ENCODE data around the gene BDP1.
"Not testable (repeated sequence)": the region's sequence is repeated elsewhere in the genome, so short reads cannot be mapped to it uniquely, and the experiment has no call there.

BDP1 gene

DNA sequence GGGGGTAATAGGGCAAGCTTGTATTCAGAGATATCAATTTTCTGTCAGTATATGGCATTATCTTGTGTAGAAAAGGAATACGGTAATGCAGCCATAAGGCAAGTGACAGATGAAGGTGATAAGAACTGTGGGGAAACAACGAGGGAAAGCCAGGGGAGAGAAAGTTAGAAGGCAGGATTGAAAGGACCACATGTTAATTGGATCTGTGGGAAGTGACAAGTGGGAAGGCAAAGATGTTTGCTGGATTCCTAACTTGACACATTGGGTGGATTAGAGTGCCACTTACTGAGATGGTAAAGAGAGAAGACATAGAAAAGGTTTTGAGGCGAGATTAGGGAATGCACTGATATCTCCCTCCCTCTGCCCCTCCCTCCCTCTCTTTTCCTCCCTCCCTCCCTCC lies 20.6 kb upstream of the BDP1 start:
- not testable (repeated sequence) for H2AFZ ChIP-seq (ENCODE audit: insufficient read depth, low read length, poor library complexity); H3K27ac ChIP-seq (ENCODE audit: low read depth, low read length); H3K23ac ChIP-seq (ENCODE audit: low read length); H3K36me3 ChIP-seq (ENCODE audit: control insufficient read depth in 1 of 2, insufficient read depth in 2 of 2, low read length in 2 of 2); H4K12ac ChIP-seq (ENCODE audit: low read depth, low read length); H2BK12ac ChIP-seq (ENCODE audit: low read length); H2BK5ac ChIP-seq (ENCODE audit: low read depth, low read length, poor library complexity); DNase-seq; H3K4ac ChIP-seq (ENCODE audit: low read depth, low read length); H2BK120ac ChIP-seq (ENCODE audit: insufficient read depth, low read length, poor library complexity); H4K8ac ChIP-seq (ENCODE audit: low read depth, low read length); H3K9ac ChIP-seq (ENCODE audit: low read length); H2AK5ac ChIP-seq (ENCODE audit: low read length); H3K27me3 ChIP-seq (ENCODE audit: insufficient read depth, low read length); H3K18ac ChIP-seq (ENCODE audit: low read length); H3K79me1 ChIP-seq (ENCODE audit: low read length); H3K4me3 ChIP-seq (ENCODE audit: low read depth, low read length); H3K14ac ChIP-seq (ENCODE audit: low read length); H3K9me3 ChIP-seq (ENCODE audit: insufficient read depth, low read depth, low read length); H3K79me2 ChIP-seq (ENCODE audit: control insufficient read depth, insufficient read depth, low read length, poor library complexity); H3K4me1 ChIP-seq (ENCODE audit: control insufficient read depth in 1 of 2, insufficient read depth in 2 of 2, low read length in 2 of 2); H3K4me2 ChIP-seq (ENCODE audit: low read length); H4K91ac ChIP-seq (ENCODE audit: low read depth, low read length)
- WGBS (ENCODE audit: extremely low coverage, insufficient coverage, insufficient read length), result no CpG with 5 or more reads among the region's 3 CpGs

- not testable (repeated sequence) for DNase-seq; H2AK5ac ChIP-seq (ENCODE audit: low read length); H3K79me2 ChIP-seq (ENCODE audit: control insufficient read depth, insufficient read depth, low read length, poor library complexity); H4K8ac ChIP-seq (ENCODE audit: low read depth, low read length); H3K14ac ChIP-seq (ENCODE audit: low read length); H3K9me3 ChIP-seq (ENCODE audit: insufficient read depth, low read depth, low read length); H3K18ac ChIP-seq (ENCODE audit: low read length); H3K27me3 ChIP-seq (ENCODE audit: insufficient read depth, low read length); H2AFZ ChIP-seq (ENCODE audit: insufficient read depth, low read length, poor library complexity); H4K12ac ChIP-seq (ENCODE audit: low read depth, low read length); H3K27ac ChIP-seq (ENCODE audit: low read depth, low read length); H3K79me1 ChIP-seq (ENCODE audit: low read length); H2BK5ac ChIP-seq (ENCODE audit: low read depth, low read length, poor library complexity); H3K4ac ChIP-seq (ENCODE audit: low read depth, low read length); H3K9ac ChIP-seq (ENCODE audit: low read length); H2BK120ac ChIP-seq (ENCODE audit: insufficient read depth, low read length, poor library complexity); H3K36me3 ChIP-seq (ENCODE audit: control insufficient read depth in 1 of 2, insufficient read depth in 2 of 2, low read length in 2 of 2); H3K4me2 ChIP-seq (ENCODE audit: low read length); H4K91ac ChIP-seq (ENCODE audit: low read depth, low read length); H3K4me3 ChIP-seq (ENCODE audit: low read depth, low read length); H2BK12ac ChIP-seq (ENCODE audit: low read length); H3K4me1 ChIP-seq (ENCODE audit: control insufficient read depth in 1 of 2, insufficient read depth in 2 of 2, low read length in 2 of 2); H3K23ac ChIP-seq (ENCODE audit: low read length)
- WGBS (ENCODE audit: extremely low coverage, insufficient coverage, insufficient read length), result no CpG with 5 or more reads among the region's 1 CpG
Measured at GRCh38 chr5:71441564-71441963, 13.9 kb upstream of the BDP1 start.

DNA sequence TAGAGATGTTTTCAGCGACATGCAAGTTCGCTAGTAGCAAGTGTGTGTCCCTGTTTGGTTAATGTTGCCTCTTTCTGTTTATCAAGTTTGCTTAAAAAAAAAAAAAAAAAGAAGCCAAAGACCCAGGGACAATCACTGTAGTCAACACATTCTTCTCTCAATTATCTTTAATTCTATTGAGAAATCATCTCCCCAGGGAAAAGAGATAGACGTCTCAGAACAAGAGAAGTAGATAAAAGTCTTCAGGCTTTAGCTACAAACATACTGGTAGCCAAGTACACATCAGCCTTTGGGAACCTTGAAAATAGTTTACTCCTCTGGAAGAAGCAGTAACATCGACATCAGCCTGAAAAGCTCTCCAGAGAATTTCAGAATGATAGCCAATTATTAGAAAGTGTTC lies 11.6 kb upstream of the BDP1 start:
- H3K36me3 ChIP-seq (ENCODE audit: control insufficient read depth in 1 of 2, insufficient read depth in 2 of 2, low read length in 2 of 2); H3K9ac ChIP-seq (ENCODE audit: low read length); H2BK12ac ChIP-seq (ENCODE audit: low read length); H3K27ac ChIP-seq (ENCODE audit: low read depth, low read length); H3K4me1 ChIP-seq (ENCODE audit: control insufficient read depth in 1 of 2, insufficient read depth in 2 of 2, low read length in 2 of 2); H3K23ac ChIP-seq (ENCODE audit: low read length); DNase-seq; H2BK120ac ChIP-seq (ENCODE audit: insufficient read depth, low read length, poor library complexity); H4K8ac ChIP-seq (ENCODE audit: low read depth, low read length); H4K91ac ChIP-seq (ENCODE audit: low read depth, low read length); H4K12ac ChIP-seq (ENCODE audit: low read depth, low read length); H3K9me3 ChIP-seq (ENCODE audit: insufficient read depth, low read depth, low read length); H2AFZ ChIP-seq (ENCODE audit: insufficient read depth, low read length, poor library complexity); H3K4me2 ChIP-seq (ENCODE audit: low read length); H3K27me3 ChIP-seq (ENCODE audit: insufficient read depth, low read length); H3K14ac ChIP-seq (ENCODE audit: low read length); H3K4me3 ChIP-seq (ENCODE audit: low read depth, low read length); H3K79me1 ChIP-seq (ENCODE audit: low read length); H3K4ac ChIP-seq (ENCODE audit: low read depth, low read length); H3K79me2 ChIP-seq (ENCODE audit: control insufficient read depth, insufficient read depth, low read length, poor library complexity); H3K18ac ChIP-seq (ENCODE audit: low read length); H2AK5ac ChIP-seq (ENCODE audit: low read length); H2BK5ac ChIP-seq (ENCODE audit: low read depth, low read length, poor library complexity): not testable (repeated sequence)
- WGBS (ENCODE audit: extremely low coverage, insufficient coverage, insufficient read length), result no CpG with 5 or more reads among the region's 4 CpGs

GRCh38 chr5:71445015-71445414 lies 10.4 kb upstream of the BDP1 start:
- not testable (repeated sequence) for H3K23ac ChIP-seq (ENCODE audit: low read length); H3K4me3 ChIP-seq (ENCODE audit: low read depth, low read length); H4K91ac ChIP-seq (ENCODE audit: low read depth, low read length); H4K12ac ChIP-seq (ENCODE audit: low read depth, low read length); DNase-seq; H3K27me3 ChIP-seq (ENCODE audit: insufficient read depth, low read length); H3K36me3 ChIP-seq (ENCODE audit: control insufficient read depth in 1 of 2, insufficient read depth in 2 of 2, low read length in 2 of 2); H2BK12ac ChIP-seq (ENCODE audit: low read length); H4K8ac ChIP-seq (ENCODE audit: low read depth, low read length); H3K79me1 ChIP-seq (ENCODE audit: low read length); H3K4me1 ChIP-seq (ENCODE audit: control insufficient read depth in 1 of 2, insufficient read depth in 2 of 2, low read length in 2 of 2); H3K79me2 ChIP-seq (ENCODE audit: control insufficient read depth, insufficient read depth, low read length, poor library complexity); H3K18ac ChIP-seq (ENCODE audit: low read length); H3K4me2 ChIP-seq (ENCODE audit: low read length); H3K14ac ChIP-seq (ENCODE audit: low read length); H3K9me3 ChIP-seq (ENCODE audit: insufficient read depth, low read depth, low read length); H3K27ac ChIP-seq (ENCODE audit: low read depth, low read length); H3K9ac ChIP-seq (ENCODE audit: low read length); H2AK5ac ChIP-seq (ENCODE audit: low read length); H2AFZ ChIP-seq (ENCODE audit: insufficient read depth, low read length, poor library complexity); H2BK5ac ChIP-seq (ENCODE audit: low read depth, low read length, poor library complexity); H2BK120ac ChIP-seq (ENCODE audit: insufficient read depth, low read length, poor library complexity); H3K4ac ChIP-seq (ENCODE audit: low read depth, low read length)
- WGBS (ENCODE audit: extremely low coverage, insufficient coverage, insufficient read length), result no CpG with 5 or more reads among the region's 1 CpG
